SK-N-SH treated with all-trans-retinoic acid at 6 μM for 48 hours (cell line): ENCODE measurements around the gene MYH9.

Experiments
- ATAC-seq: fragments of 200-7000 bp; cut with Tn5 transposase; 3 replicates; pipeline ENCODE4 v1.9.1; 2020; ENCODE audit warnings: mild to moderate bottlenecking, moderate library complexity
- ARNTL ChIP-seq: fragments of 450-650 bp; formaldehyde crosslinking; IDR thresholded peaks from 2 replicates; pipeline ENCODE4 v1.5.0; 2020; ENCODE audit warnings: low read depth, mild to moderate bottlenecking, moderate library complexity, borderline replicate concordance
- BACH2 ChIP-seq: fragments of 250-450 bp; sonication (Bioruptor Pico); IDR thresholded peaks from 2 replicates; pipeline ENCODE4 v1.9.0; 2021; ENCODE audit warnings: mild to moderate bottlenecking, borderline replicate concordance
- CREB5 ChIP-seq: fragments of 250-450 bp; sonication (Bioruptor Pico); IDR thresholded peaks from 2 replicates; pipeline ENCODE4 v1.5.1; 2020; ENCODE audit warnings: low read depth, mild to moderate bottlenecking, moderate library complexity
- CSDC2 ChIP-seq: fragments of 250-450 bp; sonication (Bioruptor Pico); IDR thresholded peaks from 2 replicates; pipeline ENCODE4 v1.5.0; 2020; ENCODE audit warnings: mild to moderate bottlenecking, moderate library complexity
- CSRNP3 ChIP-seq: fragments of 250-450 bp; sonication (Bioruptor Pico); IDR thresholded peaks from 2 replicates; pipeline ENCODE4 v1.5.1; 2021; ENCODE audit warnings: mild to moderate bottlenecking, moderate library complexity
- ESRRG ChIP-seq: fragments of 250-450 bp; sonication (Bioruptor Pico); IDR thresholded peaks from 2 replicates; pipeline ENCODE4 v1.6.1; 2021; ENCODE audit warnings: mild to moderate bottlenecking
- GLIS3 ChIP-seq: fragments of 250-450 bp; sonication (Bioruptor Pico); IDR thresholded peaks from 2 replicates; pipeline ENCODE4 v1.5.0; 2020; ENCODE audit warnings: mild to moderate bottlenecking, moderate library complexity
- ISL1 ChIP-seq: fragments of 250-450 bp; sonication (Bioruptor Pico); IDR thresholded peaks from 2 replicates; pipeline ENCODE4 v2.1.2; 2022; ENCODE audit warnings: mild to moderate bottlenecking, moderate library complexity
- OSR1 ChIP-seq: fragments of 250-450 bp; sonication (Bioruptor Pico); IDR thresholded peaks from 2 replicates; pipeline ENCODE4 v1.8.0; 2022; ENCODE audit warnings: moderate library complexity, mild to moderate bottlenecking, inconsistent platforms
- PATZ1 ChIP-seq: fragments of 250-450 bp; sonication (Bioruptor Pico); IDR thresholded peaks from 2 replicates; pipeline ENCODE4 v1.8.0; 2020; ENCODE audit warnings: mild to moderate bottlenecking, moderate library complexity, borderline replicate concordance
- POU6F1 ChIP-seq: fragments of 250-450 bp; sonication (Bioruptor Pico); IDR thresholded peaks from 2 replicates; pipeline ENCODE4 v1.8.0; 2021; ENCODE audit warnings: low read depth, mild to moderate bottlenecking, moderate library complexity, borderline replicate concordance
- PPARA ChIP-seq: fragments of 250-450 bp; sonication (Bioruptor Pico); IDR thresholded peaks from 2 replicates; pipeline ENCODE4 v1.5.0; 2020; ENCODE audit warnings: mild to moderate bottlenecking, borderline replicate concordance
- RARB ChIP-seq: fragments of 250-450 bp; sonication (Bioruptor Pico); IDR thresholded peaks from 2 replicates; pipeline ENCODE4 v1.8.0; 2021; ENCODE audit warnings: mild to moderate bottlenecking, moderate library complexity
- SNAI2 ChIP-seq: fragments of 250-450 bp; sonication (Bioruptor Pico); IDR thresholded peaks from 2 replicates; pipeline ENCODE4 v1.5.0; 2020; ENCODE audit warnings: mild to moderate bottlenecking, moderate library complexity
- TCF4 ChIP-seq: fragments of 250-450 bp; sonication (Bioruptor Pico); IDR thresholded peaks from 2 replicates; pipeline ENCODE4 v1.8.0; 2021; ENCODE audit warnings: mild to moderate bottlenecking, moderate library complexity, borderline replicate concordance
- TOX ChIP-seq: fragments of 250-450 bp; sonication (Bioruptor Pico); IDR thresholded peaks from 2 replicates; pipeline ENCODE4 v1.8.0; 2021; ENCODE audit warnings: mild to moderate bottlenecking, moderate library complexity, borderline replicate concordance
- TSHZ2 ChIP-seq: fragments of 250-450 bp; sonication (Bioruptor Pico); IDR thresholded peaks from 2 replicates; pipeline ENCODE4 v1.5.0; 2020; ENCODE audit warnings: mild to moderate bottlenecking, moderate library complexity
- ZNF565 ChIP-seq: fragments of 450-650 bp; formaldehyde crosslinking; conservative IDR thresholded peaks from 2 replicates; pipeline ENCODE4 v1.5.0; 2020; ENCODE audit warnings: low read depth, mild to moderate bottlenecking, moderate library complexity
- ZNF70 ChIP-seq: fragments of 450-650 bp; formaldehyde crosslinking; IDR thresholded peaks from 2 replicates; pipeline ENCODE4 v1.5.0; 2020; ENCODE audit warnings: mild to moderate bottlenecking, moderate library complexity
- ZNF8 ChIP-seq: fragments of 450-650 bp; formaldehyde crosslinking; IDR thresholded peaks from 2 replicates; pipeline ENCODE4 v1.5.0; 2020; ENCODE audit warnings: mild to moderate bottlenecking, moderate library complexity

Gene MYH9

GRCh38 chr22:36415415-36416168 is 27.8 kb upstream of the MYH9 start:
- no peak for ATAC-seq
- TF ChIP-seq ISL1 (CRISPR knock-in tag) (no peak), ZNF70 (no peak), OSR1 (CRISPR knock-in tag) (no peak), PPARA (no peak), CSRNP3 (no peak), TSHZ2 (no peak), CREB5 (CRISPR knock-in tag) (no peak), GLIS3 (CRISPR knock-in tag) (no peak), TOX (CRISPR knock-in tag) (no peak), ESRRG (no peak), RARB (CRISPR knock-in tag) (no peak), ZNF8 (CRISPR knock-in tag) (no peak), BACH2 (CRISPR knock-in tag) (no peak), ARNTL (CRISPR knock-in tag) (no peak), ZNF565 (CRISPR knock-in tag) (no peak)

- peak; percentile 24; the same call in 2 of the 3 replicates for ATAC-seq
These were observed 25.4 kb upstream of the MYH9 start for GRCh38 chr22:36413022-36413775.

GRCh38 chr22:36411589-36412258 is 24.0 kb upstream of the MYH9 start:
- TF ChIP-seq ESRRG, result no peak
- TF ChIP-seq TCF4 (CRISPR knock-in tag), result no peak
- no peak for TF ChIP-seq OSR1 (CRISPR knock-in tag)
- TF ChIP-seq ISL1 (CRISPR knock-in tag), result no peak
- no peak for TF ChIP-seq ARNTL (CRISPR knock-in tag)
- no peak for TF ChIP-seq CSDC2 (CRISPR knock-in tag)
- no peak for TF ChIP-seq RARB (CRISPR knock-in tag)
- no peak for TF ChIP-seq ZNF565 (CRISPR knock-in tag)
- TF ChIP-seq CSRNP3, result no peak
- no peak for TF ChIP-seq SNAI2
- no peak for TF ChIP-seq BACH2 (CRISPR knock-in tag)
- TF ChIP-seq GLIS3 (CRISPR knock-in tag), result no peak
- TF ChIP-seq POU6F1, result no peak
- TF ChIP-seq ZNF8 (CRISPR knock-in tag), result no peak
- no peak for TF ChIP-seq TOX (CRISPR knock-in tag)
- no peak for TF ChIP-seq PATZ1 (CRISPR knock-in tag)
- TF ChIP-seq, all 23 proteins: peak for 0
- no peak for ATAC-seq

More at GRCh38 chr22:36413022-36413775, 25.4 kb upstream of the MYH9 start:
- TF ChIP-seq SNAI2, result no peak
- TF ChIP-seq CSRNP3, result no peak
